Kidney (tissue), 14 donors: ENCODE results near the gene ZNF555. TPM values are rescaled to one million over a fixed set of nuclear protein-coding genes. Genes with fewer than 3 reads are reported as not detected.

Source experiments
- DNase-seq, 5 donors: peaks; one replicate each; pipeline ENCODE4 v3.0.0-alpha.2; 2013 to 2020
- FAIRE-seq: peaks from 2 replicates; lab custom pipeline; 2012; peaks lifted over from hg19 to GRCh38; lab: Jason Lieb, UNC
- H3K27ac ChIP-seq, 2 donors: one replicate each; pipeline ENCODE4 v1.7.0; 2013; ENCODE audit warnings: low read depth in 2 of 2, low read length in 2 of 2, inconsistent platforms in 1 of 2
- H3K27me3 ChIP-seq: one replicate; pipeline ENCODE4 v1.7.1; 2013; ENCODE audit warnings: low read length, inconsistent platforms; ENCODE audit not compliant: control insufficient read depth, insufficient read depth
- H3K36me3 ChIP-seq, 3 donors: one replicate each; pipeline versions ENCODE4 v1.7.0 to v1.7.1; 2013; ENCODE audit warnings: low read length in 3 of 3, control low read depth in 1 of 3, inconsistent platforms in 1 of 3; ENCODE audit not compliant: insufficient read depth in 3 of 3, control insufficient read depth in 2 of 3
- H3K4me1 ChIP-seq, 3 donors: one replicate each; pipeline versions ENCODE4 v1.7.0 to v1.7.1; 2013; ENCODE audit warnings: low read length in 3 of 3, inconsistent platforms in 1 of 3, low read depth in 1 of 3; ENCODE audit not compliant: control insufficient read depth in 2 of 3, insufficient read depth in 2 of 3
- H3K4me3 ChIP-seq, 3 donors: one replicate each; pipeline versions ENCODE4 v1.7.0 to v1.8.1; 2013; ENCODE audit warnings: low read length in 3 of 3, control low read depth in 1 of 3, inconsistent platforms in 1 of 3
- H3K9ac ChIP-seq, 3 donors: one replicate each; pipeline versions ENCODE4 v1.7.0 to v1.7.1; 2013; ENCODE audit warnings: low read length in 3 of 3, control low read depth in 1 of 3, inconsistent platforms in 1 of 3
- H3K9me3 ChIP-seq, 3 donors: one replicate each; pipeline versions ENCODE4 v1.7.0 to v1.7.1; 2013; ENCODE audit warnings: low read length in 3 of 3, control low read depth in 1 of 3, inconsistent platforms in 1 of 3; ENCODE audit not compliant: control insufficient read depth in 2 of 3, insufficient read depth in 1 of 3
- CTCF ChIP-seq: IDR thresholded peaks from 3 replicates; pipeline ENCODE4 v1.5.1; 2012; ENCODE audit warnings: mild to moderate bottlenecking, moderate library complexity, borderline replicate concordance; ENCODE audit not compliant: insufficient read depth; ENCODE audit errors: extremely low read depth
- intact Hi-C: fragments of 100-400 bp; cut with DNase I; formaldehyde crosslinking; loops from one replicate; pipeline ENCODE4 v1.11.1; 2022
- polyA plus RNA-seq: library from polyadenylated mRNA; stranded (reverse); fragments of 350-450 nt; fragmentation: Illumina TruSeq; extraction: RNeasy Lipid Tissue Mini Kit (QIAGEN cat#74804); gene quantifications from one replicate; pipeline ENCODE4 v1.2.3, GENCODE V29; 2014; ENCODE audit warnings: low read depth, low replicate concordance; ENCODE audit not compliant: insufficient read depth
- total RNA-seq: library from RNA; stranded (reverse); fragmentation: NEBNext Ultra II Directional; extraction: Animal tissue kit (Norgen Biotek cat#: 25700); gene quantifications from one replicate; pipeline ENCODE4 v1.2.1, GENCODE V29; 2021
- donor health status: control.
- donor health status: control.
- donor health status: control.
- donor health status: control.
- donor health status: control.
- donor health status: DM: yes; HTN: yes; CAD: no.
- donor health status: Normal renal cell carcinoma (clear cell type).

Gene ZNF555
- total and polyA plus RNA-seq, 2 donors from 2014 or later = 3.9 to 9.8 TPM

GRCh38 chr19:2805261-2805900 is 35.9 kb upstream of the ZNF555 start:
- no peaks in the 10 kb centered on the region for H3K9me3 ChIP-seq
- peaks cover 2 to 5% (median 3%) of the 10 kb centered on the region in 3 donors for H3K36me3 ChIP-seq
- FAIRE-seq (no peak), DNase-seq (peak in 1 of 5 donors; percentile 60)
- H3K4me1 ChIP-seq = no peaks in the 10 kb centered on the region
- H3K4me3 ChIP-seq = no peak overlapping the region
- no peak overlapping the region for H3K27ac ChIP-seq
- no peak overlapping the region for H3K9ac ChIP-seq
- TF ChIP-seq CTCF = no peak
- intact Hi-C loops = no loop called here
- no peaks in the 10 kb centered on the region for H3K27me3 ChIP-seq

- no peak for DNase-seq
- no peaks in the 10 kb centered on the region for H3K27me3 ChIP-seq
- no peak for FAIRE-seq
- H3K27ac ChIP-seq = no peak overlapping the region
- intact Hi-C loops = no loop called here
- H3K4me1 ChIP-seq = no peaks in the 10 kb centered on the region
- TF ChIP-seq CTCF = no peak
- H3K4me3 ChIP-seq = no peak overlapping the region
- H3K9ac ChIP-seq = no peak overlapping the region
- no peaks in the 10 kb centered on the region for H3K9me3 ChIP-seq
- peaks cover 2 to 5% (median 3%) of the 10 kb centered on the region in 3 donors for H3K36me3 ChIP-seq
Measured at GRCh38 chr19:2805991-2806649, 35.2 kb upstream of the ZNF555 start.

- intact Hi-C loops = no loop called here
- Histone ChIP-seq H3K9me3 (no peaks in the 10 kb centered on the region), H3K9ac (no peak overlapping the region), H3K4me1 (no peaks in the 10 kb centered on the region), H3K27me3 (no peaks in the 10 kb centered on the region), H3K4me3 (no peak overlapping the region), H3K27ac (no peak overlapping the region), H3K36me3 (peaks cover 2 to 5% (median 3%) of the 10 kb centered on the region in 3 donors)
- no peak for FAIRE-seq
- TF ChIP-seq CTCF = no peak
- no peak for DNase-seq
Measured at GRCh38 chr19:2806736-2807378, 34.4 kb upstream of the ZNF555 start.
